GM23248 (cell line): ENCODE measurements around the gene ROCK2.

ENCODE experiments used
- EZH2 ChIP-seq: fragments of 200-600 bp; sonication (generic); IDR thresholded peaks from 2 replicates; pipeline ENCODE4 v1.6.1; 2018; ENCODE audit warnings: antibody characterized with exemption, mild to moderate bottlenecking; ENCODE audit not compliant: insufficient read depth, poor library complexity, severe bottlenecking
- EZH2phosphoT487 ChIP-seq: fragments of 200-600 bp; sonication (generic); IDR thresholded peaks from 2 replicates; pipeline ENCODE4 v1.6.1; 2018; ENCODE audit warnings: antibody characterized with exemption, moderate library complexity, mild to moderate bottlenecking, low read depth; ENCODE audit not compliant: insufficient read depth

GRCh38 chr2:11359865-11360264, 15.4 kb upstream of the ROCK2 start:
- no peak for TF ChIP-seq EZH2phosphoT487
- no peak for TF ChIP-seq EZH2
